Lower lobe of right lung (tissue), 2 donors: ENCODE results near the gene FASTK. TPM values are rescaled to one million over a fixed set of nuclear protein-coding genes. Genes with fewer than 3 reads are reported as not detected.

Experiments
- ATAC-seq, 2 donors: fragments of 200-7000 bp; cut with Tn5 transposase; one replicate each; pipeline ENCODE4 v1.9.1; 2020 to 2022; ENCODE audit warnings: mild to moderate bottlenecking in 2 of 2, moderate library complexity in 2 of 2
- DNase-seq: peaks from one replicate; pipeline ENCODE4 v3.0.0-alpha.2; 2020
- H3K27ac ChIP-seq: fragments of 200-600 bp; one replicate; pipeline ENCODE4 v1.8.0; 2022
- H3K27me3 ChIP-seq: fragments of 200-600 bp; one replicate; pipeline ENCODE4 v1.8.0; 2022; ENCODE audit warnings: low read depth
- H3K36me3 ChIP-seq: fragments of 200-600 bp; one replicate; pipeline ENCODE4 v1.8.0; 2022; ENCODE audit warnings: mild to moderate bottlenecking
- H3K4me1 ChIP-seq: fragments of 200-600 bp; one replicate; pipeline ENCODE4 v1.8.0; 2022
- H3K4me3 ChIP-seq: fragments of 200-600 bp; one replicate; pipeline ENCODE4 v1.8.0; 2022; ENCODE audit warnings: mild to moderate bottlenecking
- H3K9me3 ChIP-seq: fragments of 200-600 bp; one replicate; pipeline ENCODE4 v1.8.0; 2022
- intact Hi-C: fragments of 100-400 bp; cut with DNase I; formaldehyde crosslinking; loops from one replicate; pipeline ENCODE4 v1.11.0; 2022
- total RNA-seq: library from RNA; stranded (reverse); fragmentation: NEBNext Ultra II Directional; extraction: Animal tissue kit (Norgen Biotek cat#: 25700); gene quantifications from one replicate; pipeline ENCODE4 v1.2.1, GENCODE V29; 2021
- TF ChIP-seq, protein P1 (sequence below): fragments of 200-600 bp; IDR thresholded peaks from one replicate; pipeline ENCODE4 v1.8.0; 2022; ENCODE audit warnings: antibody characterized with exemption, mild to moderate bottlenecking
- donor health status: DM: no; HTN: yes; CAD: no; lungs with severe emphysema.

Gene FASTK
- total RNA-seq, 1 donor from 2014 or later: 54.4 TPM

DNA sequence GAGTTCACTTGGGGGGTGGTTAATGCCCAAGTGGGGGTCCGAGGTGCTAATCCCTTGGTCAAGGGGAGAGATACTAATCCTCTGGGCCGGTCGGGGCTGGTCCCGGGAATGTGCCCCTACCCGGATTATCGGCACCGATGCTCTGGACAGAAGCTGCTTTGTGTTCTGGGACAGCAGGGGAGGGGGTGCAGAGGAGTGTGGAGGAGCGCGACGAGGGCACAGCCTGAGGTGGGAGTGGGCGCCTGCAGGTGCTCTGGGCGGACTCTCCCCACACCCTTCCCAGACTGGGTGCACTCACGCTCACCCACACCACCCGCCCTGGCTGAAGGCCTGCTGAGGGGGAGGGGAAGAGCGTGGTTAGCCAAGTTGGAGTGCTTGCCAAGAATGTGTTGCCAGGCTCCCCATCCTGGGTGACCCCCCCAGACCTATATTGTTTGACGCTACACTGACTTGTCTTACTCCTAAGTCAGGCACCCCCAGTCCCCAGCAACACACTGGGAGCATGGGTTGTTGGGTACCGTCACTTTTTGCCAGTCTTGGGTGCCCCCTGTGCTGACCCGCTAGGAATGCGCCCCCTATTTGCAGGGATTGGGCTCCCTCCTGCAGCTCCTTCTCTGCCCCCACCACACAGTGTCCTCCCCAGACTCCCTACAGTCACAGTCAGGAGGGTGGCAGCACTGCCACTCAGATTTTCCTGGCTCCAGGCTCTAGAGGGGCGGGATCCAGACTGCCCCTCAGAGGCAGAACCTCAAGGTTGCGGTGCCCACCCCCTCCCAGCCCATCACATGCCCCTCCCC, 20.0 kb downstream of the FASTK start:
- Histone ChIP-seq H3K36me3 (peaks cover 29% of the 10 kb centered on the region), H3K9me3 (no peaks in the 10 kb centered on the region), H3K27ac (peak overlapping the region; percentile 97), H3K4me1 (peaks cover 44% of the 10 kb centered on the region), H3K4me3 (peak overlapping the region; percentile 72), H3K27me3 (no peaks in the 10 kb centered on the region)
- TF ChIP-seq, protein P1, sequence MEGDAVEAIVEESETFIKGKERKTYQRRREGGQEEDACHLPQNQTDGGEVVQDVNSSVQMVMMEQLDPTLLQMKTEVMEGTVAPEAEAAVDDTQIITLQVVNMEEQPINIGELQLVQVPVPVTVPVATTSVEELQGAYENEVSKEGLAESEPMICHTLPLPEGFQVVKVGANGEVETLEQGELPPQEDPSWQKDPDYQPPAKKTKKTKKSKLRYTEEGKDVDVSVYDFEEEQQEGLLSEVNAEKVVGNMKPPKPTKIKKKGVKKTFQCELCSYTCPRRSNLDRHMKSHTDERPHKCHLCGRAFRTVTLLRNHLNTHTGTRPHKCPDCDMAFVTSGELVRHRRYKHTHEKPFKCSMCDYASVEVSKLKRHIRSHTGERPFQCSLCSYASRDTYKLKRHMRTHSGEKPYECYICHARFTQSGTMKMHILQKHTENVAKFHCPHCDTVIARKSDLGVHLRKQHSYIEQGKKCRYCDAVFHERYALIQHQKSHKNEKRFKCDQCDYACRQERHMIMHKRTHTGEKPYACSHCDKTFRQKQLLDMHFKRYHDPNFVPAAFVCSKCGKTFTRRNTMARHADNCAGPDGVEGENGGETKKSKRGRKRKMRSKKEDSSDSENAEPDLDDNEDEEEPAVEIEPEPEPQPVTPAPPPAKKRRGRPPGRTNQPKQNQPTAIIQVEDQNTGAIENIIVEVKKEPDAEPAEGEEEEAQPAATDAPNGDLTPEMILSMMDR: no peak
- ATAC-seq (no peak), DNase-seq (no peak)
- intact Hi-C loops: no loop called here

DNA sequence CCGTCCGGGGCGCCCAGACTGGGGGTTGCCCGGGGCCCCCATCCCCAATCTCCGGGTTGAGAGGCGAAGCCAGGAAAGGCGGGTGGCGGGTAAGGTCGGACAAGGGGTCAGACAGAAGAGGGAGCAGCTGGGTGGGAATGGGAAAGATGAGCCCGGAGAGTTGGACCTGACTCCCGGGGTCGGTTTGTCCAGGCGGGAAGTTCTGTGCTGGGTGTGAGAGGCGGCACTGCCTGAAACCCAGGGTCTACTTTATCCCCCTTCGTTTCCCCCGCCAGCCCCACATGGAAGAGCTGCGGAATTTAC, 20.5 kb downstream of the FASTK start:
- TF ChIP-seq, protein P1: no peak
- ATAC-seq (no peak), DNase-seq (no peak)
- peak overlapping the region; percentile 97 for H3K27ac ChIP-seq
- peak overlapping the region; percentile 72 for H3K4me3 ChIP-seq
- H3K36me3 ChIP-seq: peaks cover 23% of the 10 kb centered on the region
- H3K4me1 ChIP-seq: peaks cover 44% of the 10 kb centered on the region
- intact Hi-C loops: no loop called here
- H3K9me3 ChIP-seq: no peaks in the 10 kb centered on the region
- H3K27me3 ChIP-seq: no peaks in the 10 kb centered on the region

DNA sequence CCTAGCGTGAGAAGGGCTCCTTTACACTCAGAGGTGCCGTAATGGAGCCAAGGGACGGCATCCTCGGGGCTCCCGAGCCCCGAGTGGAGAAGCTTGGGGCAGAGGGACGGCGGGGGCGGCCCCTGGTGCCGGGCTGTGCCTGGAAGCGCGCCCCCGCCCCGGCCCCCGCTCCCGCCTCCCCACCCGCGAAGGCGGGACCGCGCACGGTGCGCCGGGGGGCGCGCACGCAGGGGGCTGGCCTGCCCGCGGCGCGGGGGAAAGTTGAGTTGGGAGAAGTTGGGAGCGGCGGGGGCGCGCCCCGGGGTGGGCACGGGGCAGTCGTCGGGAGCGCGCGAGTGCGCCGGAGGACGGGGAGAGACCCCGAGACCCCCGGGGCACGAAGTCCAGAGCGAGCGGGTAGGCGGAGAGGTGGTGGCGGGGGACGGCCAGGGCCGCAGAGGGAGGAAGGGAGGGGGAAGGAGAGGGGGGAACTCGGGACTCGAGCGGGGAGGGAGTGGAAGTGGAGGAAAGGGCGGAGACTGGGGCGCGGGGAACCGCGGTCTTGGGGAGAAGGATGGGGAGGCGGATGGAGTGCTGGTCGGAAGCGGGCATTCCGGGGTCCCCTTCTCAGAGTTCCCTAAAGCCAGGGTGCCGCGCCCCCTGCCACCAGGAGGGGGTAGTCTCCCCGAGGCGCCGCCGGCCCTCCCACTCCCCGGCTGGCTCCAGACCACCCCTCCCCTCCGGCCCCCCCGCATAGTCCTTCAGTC, 21.1 kb downstream of the FASTK start, which contains the start of gene SLC4A2:
Gene SLC4A2 (plus strand): TSS at position 223 of the 746 bp plus-strand sequence. CDS start 2,399 bp downstream, outside the sequence.
- DNase-seq (peak; percentile 86), ATAC-seq (peak; percentile 69 to 74)
- Histone ChIP-seq H3K4me1 (peaks cover 44% of the 10 kb centered on the region), H3K27ac (peak within 1 kb of the TSS; percentile 97), H3K27me3 (no peaks in the 10 kb centered on the region), H3K36me3 (peaks cover 18% of the 10 kb centered on the region), H3K9me3 (no peaks in the 10 kb centered on the region), H3K4me3 (peak within 1 kb of the TSS; percentile 72)
- intact Hi-C loops: no loop called here
- TF ChIP-seq, protein P1: peak; percentile 49

DNA sequence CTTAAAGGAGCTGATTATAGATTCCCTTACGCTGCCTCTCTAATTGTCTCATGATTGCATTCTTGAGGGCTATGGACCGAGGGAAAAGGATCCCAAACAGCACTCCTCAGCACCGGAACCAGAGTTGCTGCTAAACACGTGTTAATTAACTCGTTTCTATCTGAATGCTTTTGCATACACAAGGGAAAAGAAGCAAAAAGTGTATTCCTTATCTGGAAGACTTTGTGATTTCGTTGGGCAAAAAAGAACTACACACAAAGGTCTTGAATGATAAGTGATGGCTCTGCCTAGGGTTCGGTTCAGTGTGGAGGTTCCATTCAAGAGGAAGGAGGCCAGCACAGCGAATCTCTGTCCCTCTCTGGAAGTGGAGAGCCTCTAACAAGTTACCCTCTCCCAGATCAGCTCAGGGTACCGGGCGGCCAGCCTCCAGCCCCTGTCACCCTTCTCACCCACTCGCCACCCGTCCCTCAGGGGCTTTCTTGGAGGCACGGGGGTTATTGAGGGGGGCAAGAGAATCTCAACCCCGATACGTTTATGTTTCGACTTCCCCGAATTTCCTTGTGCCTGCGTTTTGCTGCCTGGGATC, 21.7 kb downstream of the FASTK start:
- no peaks in the 10 kb centered on the region for H3K27me3 ChIP-seq

More for the DNA sequence above, 21.7 kb downstream of the FASTK start:
- Histone ChIP-seq H3K36me3 (peaks cover 11% of the 10 kb centered on the region), H3K4me1 (peaks cover 44% of the 10 kb centered on the region), H3K4me3 (peak overlapping the region; percentile 72), H3K27ac (peak overlapping the region; percentile 97), H3K9me3 (no peaks in the 10 kb centered on the region)
- DNase-seq: no peak
- ATAC-seq: no peak
- TF ChIP-seq, protein P1: no peak
- intact Hi-C loops: no loop called here
